ENCODE results near the gene ADI1. TPM values are rescaled to one million over a fixed set of nuclear protein-coding genes. Genes with fewer than 3 reads are reported as not detected.

Gene ADI1
- total and polyA plus RNA-seq, 2 of the 4 experiments (the other 2 are of a cell fraction), result 43.2 to 46.0 TPM

DNA sequence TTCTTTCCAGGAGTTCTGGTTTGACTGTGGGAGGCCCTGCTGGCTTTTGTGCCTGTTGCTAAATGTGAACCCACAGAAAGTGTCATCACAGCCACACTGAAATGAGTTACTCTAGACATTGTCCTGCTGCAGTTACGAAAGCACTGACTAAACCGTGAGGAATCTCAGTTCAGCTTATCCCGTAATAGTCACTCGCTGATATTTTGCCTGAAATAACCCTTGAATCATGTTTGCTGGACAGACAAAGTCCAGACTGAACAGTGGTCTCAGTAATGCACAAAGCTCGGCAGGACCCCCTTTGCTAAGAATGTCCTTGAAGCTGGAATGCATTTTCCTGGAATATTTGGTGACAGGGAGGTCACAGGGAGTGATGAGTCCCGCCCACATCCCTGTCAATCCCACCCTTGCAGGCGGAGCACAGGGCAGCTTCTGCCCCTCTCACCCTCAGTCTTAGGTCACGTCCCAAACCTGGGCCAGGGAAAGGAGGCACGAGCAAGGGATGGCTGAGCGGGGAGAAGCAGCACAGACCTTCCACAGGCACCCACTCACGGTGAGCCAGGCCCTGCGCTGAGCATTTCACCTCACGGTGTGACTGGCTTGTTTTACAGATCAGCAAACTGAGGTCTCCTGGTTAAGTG is 53.4 kb downstream of the ADI1 start:
- intact Hi-C loops (cut with micrococcal nuclease) (loop anchor here (5.0 kb wide), 1 partner anchor 186 kb away; no protein-coding TSS in a partner anchor), dilution Hi-C loops (cut with HindIII; ENCODE audit: low sequenced_read_pairs, unreplicated experiment) (no loop called here), in situ Hi-C loops (cut with MboI; ENCODE audit: low sequenced_read_pairs) (no loop called here)
- H3K27me3 ChIP-seq (ENCODE audit: control insufficient read depth, insufficient read depth, low read length), result no peaks in the 10 kb centered on the region
- peak overlapping the region; percentile 95 for H2BK120ac ChIP-seq (ENCODE audit: low read depth, low read length)
- H3K56ac ChIP-seq (ENCODE audit: extremely low read depth, insufficient read depth, low read length), result peak overlapping the region; percentile 46; the same call in 1 of the 2 replicates
- peak overlapping the region; percentile 91 for H3K14ac ChIP-seq (replicated peaks; ENCODE audit: low read depth, low read length)
- peaks cover 21% of the 10 kb centered on the region for H3K9me1 ChIP-seq (ENCODE audit: insufficient read depth, low read length)
- DNase-seq (peak; percentile 94), ATAC-seq (ENCODE audit: low read depth) (peak; percentile 82)
- peak overlapping the region; percentile 89 for H3K18ac ChIP-seq (ENCODE audit: low read depth, low read length)
- ChIA-PET CTCF (interaction anchor here (0.7 to 1.1 kb wide), 2 partner anchors 10 to 13 kb away, joined by 3 to 4 read pairs; no protein-coding TSS in a partner anchor), POLR2A (ENCODE audit: unreplicated experiment) (no interaction called here)
- H2AFZ ChIP-seq (replicated peaks; ENCODE audit: low read length, poor library complexity), result peak overlapping the region; percentile 82
- H4K5ac ChIP-seq (ENCODE audit: low read depth, low read length), result peak overlapping the region; percentile 81
- peak overlapping the region; percentile 67 for H3K4me2 ChIP-seq (ENCODE audit: low read depth, low read length)
- peak overlapping the region; percentile 96 for H3K4ac ChIP-seq (ENCODE audit: low read depth, low read length)
- no TSS peak for BruUV-seq (replicated peaks)
- peak overlapping the region; percentile 93 for H4K91ac ChIP-seq (ENCODE audit: insufficient read depth, low read depth, low read length)
- H3K9ac ChIP-seq (ENCODE audit: low read depth, low read length), result peak overlapping the region; percentile 36
- peak overlapping the region; percentile 58; the same call in 2 of the 3 replicates for H2BK15ac ChIP-seq (ENCODE audit: low read depth, low read length)
- TF ChIP-seq NFE2L2 (IDR thresholded peaks at IDR 0.05; ENCODE audit: low read depth, low read length) (no peak), BHLHE40 (IDR thresholded peaks at IDR 0.05; ENCODE audit: low read depth, low read length) (peak; percentile 25; the same call in 1 of the 2 replicates), RAD21 (IDR thresholded peaks at IDR 0.05; ENCODE audit: low read length) (peak; percentile 3; the same call in 1 of the 2 replicates), POLR2A (IDR thresholded peaks at IDR 0.05; ENCODE audit: low read depth, low read length) (no peak), CEBPB (IDR thresholded peaks at IDR 0.05; ENCODE audit: low read depth, low read length) (peak; percentile 96), FOS (IDR thresholded peaks at IDR 0.05; ENCODE audit: low read depth, low read length) (peak; percentile 88)
- peaks cover 3 to 41% of the 10 kb centered on the region in 2 experiments; a peak in 3 of 4 replicates for H3K79me1 ChIP-seq (ENCODE audit: low read depth in 1 of 2, low read length in 2 of 2)
- 33% methylated on average over 6 of the region's 13 CpGs; no CpG with 5 or more reads in 1 of the 2 experiments for WGBS, 2 experiments (ENCODE audit: extremely low coverage in 2 of 2, insufficient read length in 1 of 2)
- peak overlapping the region; percentile 94 for H2AK9ac ChIP-seq (replicated peaks; ENCODE audit: low read depth, low read length, poor library complexity)
- H3K4me1 ChIP-seq (ENCODE audit: control insufficient read depth, insufficient read depth, low read length), result peaks cover 24% of the 10 kb centered on the region
- H3K27ac ChIP-seq (ENCODE audit: insufficient read depth, low read length), result peak overlapping the region; percentile 92
- peaks cover 32% of the 10 kb centered on the region for H3K36me3 ChIP-seq (ENCODE audit: control insufficient read depth, insufficient read depth, low read length)
- no peaks in the 10 kb centered on the region for H3K9me3 ChIP-seq (ENCODE audit: control insufficient read depth, insufficient read depth, low read length)
- H2AK5ac ChIP-seq (ENCODE audit: low read depth, low read length), result peak overlapping the region; percentile 96
- H4K8ac ChIP-seq (ENCODE audit: low read depth in 2 of 2, low read length in 2 of 2), result peak overlapping the region; percentile 17 to 79; a peak in 3 of 4 replicates
- H3K4me3 ChIP-seq (ENCODE audit: insufficient read depth, low read depth, low read length), result no peak overlapping the region
- peak overlapping the region; percentile 86 for H3K23ac ChIP-seq (ENCODE audit: low read depth, low read length)
- H2BK20ac ChIP-seq (ENCODE audit: low read depth, low read length), result peak overlapping the region; percentile 84
- H4K20me1 ChIP-seq (ENCODE audit: insufficient read depth, low read length), result no peaks in the 10 kb centered on the region
- H2BK5ac ChIP-seq (ENCODE audit: low read depth, low read length, poor library complexity, severe bottlenecking), result peak overlapping the region; percentile 98

Measured in IMR-90 (cell line).